Stimulated activated CD4-positive, alpha-beta T cell treated with anti-CD3 and anti-CD28 coated beads, Interleukin-1b, Interleukin-23, amount 100 ng/mL, for 24 hours (primary cell): ENCODE results near the gene KIAA0930.
"Not testable (repeated sequence)": the region's sequence is repeated elsewhere in the genome, so short reads cannot be mapped to it uniquely, and the experiment has no call there.

Source experiments
- DNase-seq, 4 experiments: peaks; one replicate each; pipeline ENCODE4 v3.0.0-alpha.2; 2020; ENCODE audit warnings: low read depth in 4 of 4, low spot score in 1 of 4

The KIAA0930 gene

DNA sequence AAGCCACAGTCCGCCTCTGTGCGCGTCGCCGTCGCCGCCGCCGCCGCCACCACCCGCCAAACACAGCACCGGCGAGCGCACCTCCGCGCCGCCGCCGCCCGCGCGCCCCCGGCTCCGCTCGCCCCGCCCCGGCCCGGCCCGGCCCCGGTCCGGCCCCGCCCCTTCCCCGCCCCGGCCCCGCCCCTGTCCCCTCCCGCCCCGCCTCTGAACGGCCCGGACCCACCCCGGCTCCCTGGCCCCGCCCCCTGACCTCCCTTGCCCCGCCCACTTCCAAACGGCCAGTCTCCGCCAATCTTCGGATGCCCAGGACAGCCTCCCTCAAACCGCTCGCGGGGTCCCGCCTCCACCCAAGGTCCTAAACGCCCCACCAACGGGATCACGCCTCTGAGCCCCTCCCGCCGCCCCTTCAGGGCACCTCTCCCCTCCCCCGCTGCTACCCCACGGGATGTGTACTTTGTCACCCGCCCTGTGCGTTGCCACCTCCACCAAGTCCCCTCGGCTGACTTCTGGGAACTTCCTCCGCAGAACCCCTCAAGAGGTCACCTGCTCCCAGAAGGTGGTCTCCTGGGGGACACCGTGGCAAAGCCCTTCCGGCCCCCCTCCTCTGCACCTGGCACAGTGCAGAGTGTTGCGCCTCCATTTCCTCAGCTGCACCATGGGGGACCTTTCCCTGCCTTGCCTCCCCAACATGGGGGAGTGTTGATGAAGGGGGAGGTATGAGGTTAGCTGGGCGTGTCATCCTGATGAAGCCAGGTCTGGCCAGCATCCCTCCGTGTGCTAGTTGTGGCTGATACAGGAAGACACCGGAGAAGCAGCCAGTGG is at the start of gene KIAA0930:
Gene KIAA0930 (minus strand): TSS at position 85 of the 822 bp plus-strand sequence. CDS start 191 bp downstream, outside the sequence.
- DNase-seq, result peak; percentile 62 to 74 (median 68)

GRCh38 chr22:45286854-45287551 is 46.3 kb upstream of the KIAA0930 start:
- no peak for DNase-seq

DNA sequence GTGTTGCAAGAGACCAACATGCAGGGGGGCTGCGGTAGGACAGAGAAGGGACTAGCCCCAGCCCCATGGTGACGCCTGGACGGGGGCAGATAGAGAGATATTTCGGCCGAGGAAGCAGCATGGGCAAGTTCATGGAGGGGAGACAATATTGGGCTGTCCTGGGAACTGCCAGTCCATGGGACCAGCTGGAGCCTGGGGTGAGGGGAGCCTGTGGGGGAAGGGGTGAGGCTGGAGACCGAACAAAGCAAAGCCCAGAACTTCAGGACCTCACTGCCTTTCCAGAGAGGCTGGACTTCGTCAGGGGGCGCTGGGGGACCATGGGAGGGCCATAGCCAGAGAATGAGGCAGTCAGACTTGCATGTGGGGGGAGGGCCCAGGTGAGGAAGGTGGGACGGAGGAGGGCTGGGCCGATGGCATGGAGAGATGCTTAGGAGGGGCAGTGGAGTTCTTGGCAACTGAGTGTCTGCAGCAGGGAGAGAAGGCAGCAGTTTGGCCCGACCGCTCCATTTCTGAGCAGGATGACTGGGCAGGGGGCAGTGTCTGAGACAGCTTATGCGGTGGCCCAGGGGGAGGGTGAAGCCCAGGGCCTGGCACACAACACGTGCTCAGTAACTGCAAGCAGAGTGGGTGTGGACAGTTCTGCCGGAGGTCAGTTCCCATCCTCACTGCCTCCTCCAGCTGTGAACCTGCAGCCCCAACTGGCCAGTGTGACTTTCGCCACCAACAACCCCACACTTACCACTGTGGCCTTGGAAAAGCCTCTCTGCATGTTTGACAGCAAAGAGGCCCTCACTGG is 44.8 kb upstream of the KIAA0930 start:
- no peak for DNase-seq

DNA sequence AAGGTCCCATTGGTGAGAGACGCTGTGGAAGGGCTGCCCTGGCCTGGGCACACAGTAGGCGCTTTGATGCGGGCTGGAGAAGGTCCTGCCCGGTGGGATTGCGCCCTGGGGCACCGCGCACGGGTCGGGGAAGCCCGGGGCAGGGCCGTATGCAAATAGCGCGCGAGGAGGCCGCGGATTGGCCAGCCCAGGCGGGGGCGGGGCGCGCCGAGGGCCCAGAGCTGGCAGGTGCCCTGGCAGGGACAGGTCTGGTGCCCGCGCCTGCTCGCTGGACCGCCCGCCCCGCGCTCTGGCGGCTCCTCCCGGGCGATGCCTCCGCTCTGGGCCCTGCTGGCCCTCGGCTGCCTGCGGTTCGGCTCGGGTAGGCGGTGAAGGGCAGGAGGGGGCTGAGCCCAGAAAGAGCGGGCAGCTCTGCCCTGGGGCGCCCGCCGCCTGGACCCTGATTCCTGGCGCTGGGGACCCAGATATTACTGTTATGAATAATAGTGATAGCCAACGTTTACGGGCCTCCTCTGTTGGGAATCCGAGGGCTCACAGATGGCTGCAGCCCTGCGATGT is 44.1 kb upstream of the KIAA0930 start, which contains the start of gene UPK3A:
Gene UPK3A (plus strand): TSS at position 245 of the 558 bp plus-strand sequence. CDS start 65 bp downstream, at position 310.
- DNase-seq, result peak in 3 of 4 experiments; percentile 16 to 46 (median 40)

GRCh38 chr22:45281010-45281409 is 40.3 kb upstream of the KIAA0930 start:
- no peak for DNase-seq

DNA sequence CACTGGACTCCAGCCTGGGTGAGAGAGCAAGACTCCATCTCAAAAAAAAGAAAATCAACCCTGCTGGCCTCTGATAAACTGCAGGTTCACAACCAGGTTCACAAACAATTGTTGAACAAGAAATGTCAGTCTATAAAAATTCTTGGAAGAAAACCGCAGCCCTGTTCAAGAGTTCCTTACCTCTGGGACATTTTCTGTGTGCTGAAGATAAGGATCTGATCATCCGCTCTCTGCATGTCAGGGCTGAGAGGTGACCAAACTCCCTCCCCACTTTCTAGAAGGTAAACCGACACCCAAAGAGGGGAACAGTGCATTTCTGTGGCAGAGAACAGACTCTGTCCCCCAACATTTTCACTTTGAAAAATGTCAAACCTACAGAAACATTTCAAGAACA is 39.9 kb upstream of the KIAA0930 start:
- no peak for DNase-seq

DNA sequence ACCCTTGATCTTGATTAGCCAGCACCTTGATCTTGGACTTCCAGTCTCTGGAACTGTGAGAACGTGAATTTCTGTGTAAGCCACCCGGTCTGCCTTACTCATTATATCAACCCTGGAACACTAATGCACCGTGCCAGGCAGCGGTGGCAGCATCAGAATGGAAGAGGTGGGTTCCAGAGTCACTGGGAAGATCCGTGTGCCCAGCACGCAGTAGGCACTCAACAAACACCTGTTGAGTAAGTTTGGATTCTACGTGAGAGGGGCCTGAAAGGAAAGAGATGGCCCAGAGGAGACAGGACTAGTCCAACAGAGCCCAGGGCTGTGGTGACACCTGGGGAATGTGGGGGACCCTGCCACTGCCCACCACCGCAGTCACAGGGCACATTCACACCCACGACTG is 37.4 kb upstream of the KIAA0930 start:
- no peak for DNase-seq

GRCh38 chr22:45277720-45278119 is 37.0 kb upstream of the KIAA0930 start:
- DNase-seq, result not testable (repeated sequence)

DNA sequence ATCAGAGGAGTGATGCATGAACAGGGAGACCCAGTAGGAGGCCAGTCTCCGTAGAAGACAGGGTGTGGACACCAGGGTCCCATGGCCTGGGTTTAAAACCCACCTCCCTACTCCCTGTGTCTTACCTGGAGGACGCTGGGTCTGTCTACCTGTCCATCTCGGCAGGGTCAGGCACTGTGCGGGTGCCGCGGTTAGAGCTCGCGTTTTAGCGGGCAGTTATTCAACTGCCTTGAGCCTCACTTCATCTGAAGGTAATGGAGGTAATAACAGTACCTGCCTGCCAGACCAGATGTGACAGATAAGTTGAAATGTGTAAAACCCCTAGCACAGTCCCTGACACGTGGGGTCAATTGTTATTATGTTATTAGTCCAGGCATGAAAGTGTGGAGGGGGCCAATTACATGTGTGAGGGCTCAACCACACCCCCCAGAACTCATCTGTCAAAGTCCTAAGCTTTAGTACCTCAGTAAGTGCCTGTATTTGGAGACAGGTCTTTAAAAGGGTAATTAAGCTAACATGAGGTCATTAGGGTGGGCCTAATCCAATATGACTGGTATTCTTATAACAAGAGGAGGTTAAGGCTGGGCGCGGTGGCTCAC is 35.9 kb upstream of the KIAA0930 start:
- no peak for DNase-seq

GRCh38 chr22:45273452-45274075 is 32.9 kb upstream of the KIAA0930 start:
- DNase-seq, result no peak

- DNase-seq, result no peak
Observed at GRCh38 chr22:45272498-45272897, 31.8 kb upstream of the KIAA0930 start.

DNA sequence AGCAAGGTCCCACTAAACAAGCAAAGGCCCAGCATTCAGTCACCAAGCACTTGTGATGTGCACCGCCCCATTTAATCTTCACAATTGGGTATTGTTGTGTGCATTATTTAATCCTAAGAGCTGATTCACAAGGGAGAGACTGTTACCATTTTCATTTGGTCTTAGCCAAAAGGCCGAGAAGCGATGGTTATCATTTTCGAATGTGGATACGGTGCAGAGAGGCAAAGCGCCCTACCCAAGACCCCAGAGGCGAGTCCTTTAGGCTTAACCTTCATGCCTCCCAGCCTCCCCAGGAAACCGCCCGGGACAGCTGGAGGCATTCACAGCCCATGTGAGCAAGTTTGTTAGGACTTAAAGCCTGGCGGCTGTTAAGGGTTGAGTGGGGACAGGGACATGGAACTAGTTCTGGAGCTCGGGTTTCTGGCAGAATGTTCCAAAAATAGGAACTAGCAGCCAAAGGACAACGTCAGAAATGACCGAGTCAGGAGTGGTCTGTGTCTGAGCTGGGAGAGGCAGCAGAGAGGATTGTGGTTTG is 31.0 kb upstream of the KIAA0930 start:
- DNase-seq, result no peak

GRCh38 chr22:45270095-45271020 is 29.7 kb upstream of the KIAA0930 start:
- no peak for DNase-seq

DNA sequence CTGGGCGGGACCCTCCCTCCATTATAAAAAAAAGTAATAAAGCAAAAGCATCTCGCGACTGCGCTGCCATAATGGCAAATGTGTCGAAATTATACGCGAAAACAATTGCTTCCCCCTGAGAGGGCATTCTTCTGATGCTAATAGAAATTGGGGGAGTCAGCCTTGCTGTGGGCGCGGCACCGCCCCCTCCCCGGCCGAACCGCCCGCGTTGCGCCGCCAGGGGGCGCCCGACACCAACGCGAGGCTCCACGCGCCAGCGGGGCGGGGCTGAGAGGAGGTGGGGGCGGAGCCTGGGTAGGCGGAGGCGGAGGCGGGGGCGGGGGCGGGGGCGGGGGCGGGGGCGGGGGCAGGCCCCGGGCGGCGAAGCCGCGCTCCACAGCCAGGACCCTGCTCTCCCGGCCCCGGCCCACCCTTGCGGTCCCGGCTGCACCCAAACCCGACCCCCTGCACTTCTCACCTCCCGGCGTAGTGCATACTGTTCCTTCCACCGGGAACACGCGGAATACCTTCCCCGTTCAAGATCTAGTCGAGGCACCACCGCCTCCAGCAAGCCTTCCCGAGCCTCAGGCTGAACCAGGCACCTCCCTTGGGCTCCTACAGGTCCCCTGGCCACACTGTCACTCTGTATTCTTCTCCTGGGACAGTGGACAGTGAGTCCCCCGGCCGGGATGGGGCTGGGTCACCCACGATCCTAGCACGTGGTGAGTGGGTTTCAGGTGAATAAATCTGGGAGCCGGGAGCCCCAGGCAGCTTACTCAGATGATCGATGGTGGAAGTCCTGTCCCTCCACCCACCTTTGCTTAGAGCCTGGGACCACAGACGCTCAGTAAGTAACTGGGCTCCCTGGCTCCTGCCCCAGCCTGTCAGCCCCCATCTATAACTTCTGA is 28.5 kb upstream of the KIAA0930 start:
- DNase-seq, result peak; percentile 67 to 85 (median 77)

- no peak for DNase-seq
Observed at GRCh38 chr22:45268167-45268957, 27.7 kb upstream of the KIAA0930 start.

DNA sequence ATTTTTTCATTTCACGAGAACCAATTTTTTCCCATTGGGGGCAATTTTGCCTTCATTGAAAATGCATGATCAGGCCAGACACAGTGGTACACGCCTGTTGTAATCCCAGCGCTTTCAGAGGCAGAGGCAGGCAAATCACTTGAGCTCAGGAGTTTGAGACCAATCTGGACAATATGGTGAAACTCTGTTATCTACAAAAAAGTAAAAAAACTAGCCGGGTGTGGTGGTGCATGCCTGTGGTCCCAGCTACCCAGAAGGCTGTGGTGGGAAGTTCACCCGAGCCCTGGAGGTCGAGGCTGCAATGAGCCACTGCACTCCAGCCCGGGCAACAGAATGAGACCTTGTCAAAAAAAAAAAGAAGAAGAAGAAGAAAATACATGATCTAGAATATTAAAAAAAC is 24.8 kb upstream of the KIAA0930 start:
- DNase-seq, result no peak
